ENCODE results near the gene MEIOSIN.

DNA sequence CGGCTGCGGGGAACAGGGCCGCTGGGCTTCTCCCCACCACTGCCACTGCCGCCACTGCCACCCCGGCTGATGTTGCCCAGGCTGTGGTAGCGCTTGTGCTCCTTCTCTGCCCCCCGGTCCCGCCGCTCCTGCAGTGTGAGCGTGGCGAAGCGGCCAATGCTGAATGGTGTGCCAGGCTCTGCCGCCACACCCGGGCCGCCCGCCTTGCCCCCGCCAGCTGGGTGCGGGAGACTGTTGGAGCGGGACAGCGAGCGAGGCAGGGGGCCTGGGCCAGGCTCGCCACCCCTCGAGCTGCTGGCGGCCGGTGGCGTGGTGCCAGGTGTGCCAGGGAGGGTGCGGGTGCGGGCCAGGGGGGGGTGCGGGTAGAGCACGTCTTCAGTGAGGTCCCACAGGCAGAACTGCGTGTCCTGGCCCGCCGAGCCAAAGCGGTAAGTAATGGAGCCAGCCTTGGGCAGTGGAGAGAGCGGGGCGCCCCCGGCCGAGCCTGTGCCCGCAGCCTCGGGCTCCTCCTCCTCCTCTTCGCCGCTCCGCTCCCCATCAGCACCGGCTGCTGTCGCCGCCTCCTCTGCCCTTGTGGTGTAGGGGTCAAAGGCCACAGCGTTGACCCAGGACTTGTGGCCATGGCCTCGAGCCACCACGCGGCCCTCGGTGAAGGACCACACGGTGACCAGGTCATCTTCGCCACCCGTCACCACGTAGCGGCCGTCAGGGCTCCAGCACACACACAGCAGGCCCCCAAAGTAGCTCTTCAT, 52.7 kb downstream of the MEIOSIN start:
- TF ChIP-seq CTCF (IDR thresholded peaks at IDR 0.05) (no peak), POLR2A (IDR thresholded peaks at IDR 0.05) (no peak)

Data from transverse colon (tissue), 3 donors.